ENCODE data around the gene ANXA6.

DNA sequence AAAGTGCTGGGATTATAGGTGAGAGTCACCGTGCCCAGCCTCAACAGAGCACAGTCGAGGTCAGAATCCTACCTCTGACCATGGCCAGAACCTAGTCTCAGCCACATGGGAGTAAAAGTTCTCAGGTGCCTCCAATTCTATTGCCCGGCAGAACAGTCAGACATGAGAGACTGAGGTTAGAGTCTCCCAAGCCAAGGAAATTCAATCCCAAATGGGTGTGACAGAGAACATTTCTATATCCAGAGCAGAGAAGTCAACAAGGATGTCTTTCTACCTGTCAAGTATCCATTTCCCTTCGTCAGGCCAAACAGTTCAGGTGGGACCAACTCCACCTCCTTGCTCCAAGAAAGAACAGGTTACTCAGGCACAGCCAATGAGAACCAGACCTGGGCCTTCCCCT is 10.5 kb downstream of the ANXA6 start:
- TF ChIP-seq, protein P1, sequence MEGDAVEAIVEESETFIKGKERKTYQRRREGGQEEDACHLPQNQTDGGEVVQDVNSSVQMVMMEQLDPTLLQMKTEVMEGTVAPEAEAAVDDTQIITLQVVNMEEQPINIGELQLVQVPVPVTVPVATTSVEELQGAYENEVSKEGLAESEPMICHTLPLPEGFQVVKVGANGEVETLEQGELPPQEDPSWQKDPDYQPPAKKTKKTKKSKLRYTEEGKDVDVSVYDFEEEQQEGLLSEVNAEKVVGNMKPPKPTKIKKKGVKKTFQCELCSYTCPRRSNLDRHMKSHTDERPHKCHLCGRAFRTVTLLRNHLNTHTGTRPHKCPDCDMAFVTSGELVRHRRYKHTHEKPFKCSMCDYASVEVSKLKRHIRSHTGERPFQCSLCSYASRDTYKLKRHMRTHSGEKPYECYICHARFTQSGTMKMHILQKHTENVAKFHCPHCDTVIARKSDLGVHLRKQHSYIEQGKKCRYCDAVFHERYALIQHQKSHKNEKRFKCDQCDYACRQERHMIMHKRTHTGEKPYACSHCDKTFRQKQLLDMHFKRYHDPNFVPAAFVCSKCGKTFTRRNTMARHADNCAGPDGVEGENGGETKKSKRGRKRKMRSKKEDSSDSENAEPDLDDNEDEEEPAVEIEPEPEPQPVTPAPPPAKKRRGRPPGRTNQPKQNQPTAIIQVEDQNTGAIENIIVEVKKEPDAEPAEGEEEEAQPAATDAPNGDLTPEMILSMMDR (IDR thresholded peaks at IDR 0.05; ENCODE audit: insufficient read depth, low read length): no peak
- no peak for TF ChIP-seq POLR2AphosphoS5 (IDR thresholded peaks at IDR 0.05; ENCODE audit: low read depth)
- TF ChIP-seq, protein P2, sequence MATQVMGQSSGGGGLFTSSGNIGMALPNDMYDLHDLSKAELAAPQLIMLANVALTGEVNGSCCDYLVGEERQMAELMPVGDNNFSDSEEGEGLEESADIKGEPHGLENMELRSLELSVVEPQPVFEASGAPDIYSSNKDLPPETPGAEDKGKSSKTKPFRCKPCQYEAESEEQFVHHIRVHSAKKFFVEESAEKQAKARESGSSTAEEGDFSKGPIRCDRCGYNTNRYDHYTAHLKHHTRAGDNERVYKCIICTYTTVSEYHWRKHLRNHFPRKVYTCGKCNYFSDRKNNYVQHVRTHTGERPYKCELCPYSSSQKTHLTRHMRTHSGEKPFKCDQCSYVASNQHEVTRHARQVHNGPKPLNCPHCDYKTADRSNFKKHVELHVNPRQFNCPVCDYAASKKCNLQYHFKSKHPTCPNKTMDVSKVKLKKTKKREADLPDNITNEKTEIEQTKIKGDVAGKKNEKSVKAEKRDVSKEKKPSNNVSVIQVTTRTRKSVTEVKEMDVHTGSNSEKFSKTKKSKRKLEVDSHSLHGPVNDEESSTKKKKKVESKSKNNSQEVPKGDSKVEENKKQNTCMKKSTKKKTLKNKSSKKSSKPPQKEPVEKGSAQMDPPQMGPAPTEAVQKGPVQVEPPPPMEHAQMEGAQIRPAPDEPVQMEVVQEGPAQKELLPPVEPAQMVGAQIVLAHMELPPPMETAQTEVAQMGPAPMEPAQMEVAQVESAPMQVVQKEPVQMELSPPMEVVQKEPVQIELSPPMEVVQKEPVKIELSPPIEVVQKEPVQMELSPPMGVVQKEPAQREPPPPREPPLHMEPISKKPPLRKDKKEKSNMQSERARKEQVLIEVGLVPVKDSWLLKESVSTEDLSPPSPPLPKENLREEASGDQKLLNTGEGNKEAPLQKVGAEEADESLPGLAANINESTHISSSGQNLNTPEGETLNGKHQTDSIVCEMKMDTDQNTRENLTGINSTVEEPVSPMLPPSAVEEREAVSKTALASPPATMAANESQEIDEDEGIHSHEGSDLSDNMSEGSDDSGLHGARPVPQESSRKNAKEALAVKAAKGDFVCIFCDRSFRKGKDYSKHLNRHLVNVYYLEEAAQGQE (IDR thresholded peaks at IDR 0.05; ENCODE audit: insufficient replicate concordance, low read depth): no peak
